CD8-positive, alpha-beta memory T cell (primary cell): ENCODE data around the gene GPLD1. TPM values are rescaled to one million over a fixed set of nuclear protein-coding genes. Genes with fewer than 3 reads are reported as not detected.

Source experiments
- CTCF ChIA-PET: fragments of 350-600 bp; sonication (Branson Sonifier 250); formaldehyde crosslinking; loops from one replicate; lab custom pipeline; 2021; ENCODE audit warnings: antibody characterized with exemption; lab: Charles Lee
- POLR2A ChIA-PET: fragments of 350-600 bp; sonication (Branson Sonifier 250); formaldehyde crosslinking; loops from one replicate; lab custom pipeline; 2021; ENCODE audit warnings: antibody characterized with exemption; lab: Charles Lee
- DNase-seq, 5 donors: peaks; one replicate each; pipeline versions ENCODE4 v3.0.0 to v3.0.0-alpha.2; 2020 to 2022; ENCODE audit warnings: mixed read lengths in 1 of 5
- H3K27ac ChIP-seq: one replicate; pipeline ENCODE4 v1.7.0; 2013; ENCODE audit warnings: low read depth, mild to moderate bottlenecking, low read length, moderate library complexity
- H3K27me3 ChIP-seq: 2 replicates; pipeline ENCODE4 v1.7.0; 2013; ENCODE audit warnings: low read length, mild to moderate bottlenecking; ENCODE audit not compliant: insufficient read depth, poor library complexity, severe bottlenecking
- H3K36me3 ChIP-seq: 2 replicates; pipeline ENCODE4 v1.7.0; 2013; ENCODE audit warnings: mild to moderate bottlenecking, low read length, moderate library complexity; ENCODE audit not compliant: insufficient read depth
- H3K4me1 ChIP-seq: 2 replicates; pipeline ENCODE4 v1.7.0; 2013; ENCODE audit warnings: mild to moderate bottlenecking, low read length, moderate library complexity; ENCODE audit not compliant: insufficient read depth
- H3K4me3 ChIP-seq: 2 replicates; pipeline ENCODE4 v1.7.0; 2013; ENCODE audit warnings: mild to moderate bottlenecking, low read length
- H3K9me3 ChIP-seq: 2 replicates; pipeline ENCODE4 v1.7.0; 2013; ENCODE audit warnings: mild to moderate bottlenecking, low read length
- H3K27ac Mint-ChIP-seq, 8 donors: one replicate each; pipeline ENCODE4 v1.8.0; 2020 to 2021; ENCODE audit warnings: mixed read lengths in 8 of 8, mild to moderate bottlenecking in 6 of 8, inconsistent platforms in 3 of 8, moderate library complexity in 3 of 8
- H3K27me3 Mint-ChIP-seq, 2 donors: one replicate each; pipeline ENCODE4 v1.8.0; 2020 to 2021; ENCODE audit warnings: mixed read lengths in 2 of 2, mild to moderate bottlenecking in 1 of 2, moderate library complexity in 1 of 2
- H3K36me3 Mint-ChIP-seq, 3 donors: one replicate each; pipeline ENCODE4 v1.8.0; 2020 to 2021; ENCODE audit warnings: mixed read lengths in 3 of 3, inconsistent platforms in 1 of 3, mild to moderate bottlenecking in 1 of 3
- H3K4me1 Mint-ChIP-seq, 3 donors: one replicate each; pipeline ENCODE4 v1.8.0; 2020 to 2021; ENCODE audit warnings: mixed read lengths in 3 of 3, inconsistent platforms in 1 of 3, mild to moderate bottlenecking in 1 of 3
- H3K4me3 Mint-ChIP-seq, 7 donors: one replicate each; pipeline ENCODE4 v1.8.0; 2020 to 2021; ENCODE audit warnings: mixed read lengths in 7 of 7, mild to moderate bottlenecking in 6 of 7, moderate library complexity in 4 of 7, inconsistent platforms in 2 of 7
- H3K9me3 Mint-ChIP-seq, 5 donors: one replicate each; pipeline ENCODE4 v1.8.0; 2020 to 2022; ENCODE audit warnings: mixed read lengths in 5 of 5, mild to moderate bottlenecking in 3 of 5, moderate library complexity in 2 of 5, inconsistent platforms in 1 of 5
- polyA plus RNA-seq: library from polyadenylated mRNA; unstranded; fragments of 300-500 nt; fragmentation: Illumina TruSeq; gene quantifications from one replicate; pipeline ENCODE4 v1.2.3, GENCODE V29; 2021
- total RNA-seq, 2 experiments: library from RNA; stranded (reverse); gene quantifications; one replicate each; pipeline ENCODE4 v1.2.3, GENCODE V29; 2021

GPLD1 gene
- total and polyA plus RNA-seq, 3 experiments from 2014 or later = 0.35 to 0.64 (median 0.46) TPM

DNA sequence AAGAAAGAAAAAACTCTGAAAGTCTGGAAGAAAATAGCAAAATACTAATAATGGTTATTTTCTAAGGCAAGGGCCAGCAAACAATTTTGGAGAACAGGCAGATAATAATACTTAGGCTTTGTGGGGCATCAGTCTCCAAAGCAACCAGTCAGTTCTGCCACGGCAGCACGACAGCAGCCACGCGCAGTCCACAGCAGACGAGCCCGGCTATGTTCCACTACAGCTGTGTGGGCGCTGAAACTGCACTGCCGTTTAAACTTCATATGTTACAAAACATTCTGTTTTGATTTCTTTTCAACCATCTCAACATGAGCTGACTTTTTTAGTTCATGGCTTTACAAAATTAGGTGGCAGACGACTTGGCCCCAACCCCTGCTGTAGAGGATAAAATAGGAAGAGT, 56.8 kb downstream of the GPLD1 start:
- CTCF ChIA-PET = interaction anchor here (0.9 to 1.2 kb wide), 3 partner anchors 41 to 148 kb away, joined by 3 to 4 read pairs (median 3); no protein-coding TSS in a partner anchor
- H3K27me3 Mint-ChIP-seq = no peaks in the 10 kb centered on the region
- H3K36me3 Mint-ChIP-seq = peaks cover 7 to 8% (median 8%) of the 10 kb centered on the region in 3 donors
- H3K27ac Mint-ChIP-seq = no peak overlapping the region
- no peak overlapping the region for H3K4me3 Mint-ChIP-seq
- no peaks in the 10 kb centered on the region for H3K4me1 ChIP-seq
- no peaks in the 10 kb centered on the region for H3K9me3 Mint-ChIP-seq
- no peak overlapping the region for H3K27ac ChIP-seq
- DNase-seq = no peak
- POLR2A ChIA-PET = no interaction called here
- no peaks in the 10 kb centered on the region for H3K27me3 ChIP-seq
- no peaks in the 10 kb centered on the region for H3K4me1 Mint-ChIP-seq
- no peaks in the 10 kb centered on the region for H3K9me3 ChIP-seq
- H3K4me3 ChIP-seq = no peak overlapping the region
- no peaks in the 10 kb centered on the region for H3K36me3 ChIP-seq

DNA sequence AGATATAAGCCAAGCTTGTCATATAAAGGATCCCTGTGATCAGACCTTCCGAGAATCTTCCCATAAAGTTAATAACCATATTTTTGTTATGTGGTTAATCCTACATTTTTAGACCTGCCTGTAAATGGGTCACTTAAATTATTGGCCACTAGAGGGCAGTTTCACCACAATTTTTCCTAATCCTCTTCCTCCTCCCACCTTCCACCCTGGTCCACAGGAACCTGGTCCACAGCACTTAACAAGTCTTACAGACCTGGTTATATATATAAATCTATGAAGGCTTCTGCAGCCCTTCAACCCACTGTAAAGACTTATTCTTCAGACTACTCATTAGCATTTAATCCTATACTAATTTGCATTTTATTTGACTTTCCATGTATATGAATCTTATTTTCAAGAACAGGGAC, 58.3 kb downstream of the GPLD1 start:
- no peaks in the 10 kb centered on the region for H3K36me3 ChIP-seq
- Mint-ChIP-seq H3K9me3 (no peaks in the 10 kb centered on the region), H3K36me3 (peaks cover 0 to 20% (median 3%) of the 10 kb centered on the region in 3 donors), H3K27ac (no peak overlapping the region), H3K27me3 (no peaks in the 10 kb centered on the region), H3K4me1 (no peaks in the 10 kb centered on the region), H3K4me3 (no peak overlapping the region)
- no peak overlapping the region for H3K4me3 ChIP-seq
- no peak overlapping the region for H3K27ac ChIP-seq
- H3K4me1 ChIP-seq = no peaks in the 10 kb centered on the region
- CTCF ChIA-PET = interaction anchor here (0.7 to 2.4 kb wide), 7 partner anchors 9 to 335 kb away, joined by 3 to 9 read pairs (median 5); no protein-coding TSS in a partner anchor
- no peaks in the 10 kb centered on the region for H3K27me3 ChIP-seq
- H3K9me3 ChIP-seq = no peaks in the 10 kb centered on the region
- POLR2A ChIA-PET = no interaction called here
- DNase-seq = peak in 2 of 5 donors; percentile 15 to 31

DNA sequence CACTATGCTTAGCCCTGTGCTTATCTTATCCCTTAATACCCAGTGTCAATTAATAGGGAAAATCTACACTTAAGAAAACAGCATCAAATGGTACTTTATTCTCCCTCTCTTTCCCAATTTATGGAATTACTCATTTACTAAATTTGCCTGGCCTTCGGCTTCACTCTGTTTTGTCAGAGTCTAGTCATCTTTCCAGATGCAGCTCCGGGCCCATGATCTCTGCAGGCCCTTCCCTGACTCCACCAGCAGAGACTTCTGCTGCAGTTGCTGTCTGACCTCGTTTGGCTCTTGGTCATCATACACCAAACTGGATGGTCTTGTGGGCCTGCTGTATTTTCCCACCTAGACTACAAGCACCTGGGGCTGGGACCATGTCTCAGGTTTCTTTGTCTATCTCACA, 59.3 kb downstream of the GPLD1 start:
- H3K4me3 Mint-ChIP-seq = no peak overlapping the region

DNA sequence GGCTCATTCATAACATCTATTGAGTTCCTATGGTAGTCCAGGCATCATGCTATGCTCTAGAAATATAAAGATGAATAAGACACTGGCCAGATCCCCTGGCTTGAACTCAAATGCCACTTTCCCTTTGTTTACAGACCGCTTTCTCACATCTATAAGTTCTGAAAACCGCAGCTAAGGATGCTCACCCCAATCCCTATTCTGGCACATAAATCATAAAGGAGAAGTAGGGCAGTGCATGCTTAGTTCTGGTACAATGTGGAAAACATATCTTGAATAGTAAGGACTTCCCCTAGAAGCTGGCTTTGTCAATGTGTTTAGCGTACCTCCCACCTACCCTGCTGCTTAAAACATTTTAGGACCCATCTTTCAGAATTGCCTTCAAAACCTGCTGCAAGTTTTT, 60.2 kb downstream of the GPLD1 start:
- no peaks in the 10 kb centered on the region for H3K9me3 ChIP-seq
- Mint-ChIP-seq H3K4me1 (no peaks in the 10 kb centered on the region), H3K9me3 (no peaks in the 10 kb centered on the region), H3K27ac (no peak overlapping the region), H3K27me3 (no peaks in the 10 kb centered on the region), H3K4me3 (no peak overlapping the region), H3K36me3 (peaks cover 2 to 37% (median 3%) of the 10 kb centered on the region in 3 donors)
- CTCF ChIA-PET = interaction anchor here (2.0 to 2.4 kb wide), 2 partner anchors 10 to 92 kb away, joined by 8 to 9 read pairs; no protein-coding TSS in a partner anchor
- no peaks in the 10 kb centered on the region for H3K4me1 ChIP-seq
- POLR2A ChIA-PET = no interaction called here
- no peak overlapping the region for H3K4me3 ChIP-seq
- H3K27me3 ChIP-seq = no peaks in the 10 kb centered on the region
- no peaks in the 10 kb centered on the region for H3K36me3 ChIP-seq
- no peak overlapping the region for H3K27ac ChIP-seq
- DNase-seq = no peak

More for the DNA sequence above, 59.3 kb downstream of the GPLD1 start:
- Mint-ChIP-seq H3K4me1 (no peaks in the 10 kb centered on the region), H3K9me3 (no peaks in the 10 kb centered on the region), H3K27me3 (no peaks in the 10 kb centered on the region), H3K27ac (no peak overlapping the region), H3K36me3 (peaks cover 0 to 28% (median 3%) of the 10 kb centered on the region in 3 donors)
- H3K27me3 ChIP-seq = no peaks in the 10 kb centered on the region
- no peak overlapping the region for H3K27ac ChIP-seq
- H3K4me1 ChIP-seq = no peaks in the 10 kb centered on the region
- ChIA-PET POLR2A (no interaction called here), CTCF (interaction anchor here (0.7 to 2.4 kb wide), 6 partner anchors 8 to 336 kb away, joined by 3 to 9 read pairs (median 6); no protein-coding TSS in a partner anchor)
- no peaks in the 10 kb centered on the region for H3K9me3 ChIP-seq
- DNase-seq = no peak
- no peaks in the 10 kb centered on the region for H3K36me3 ChIP-seq
- no peak overlapping the region for H3K4me3 ChIP-seq

DNA sequence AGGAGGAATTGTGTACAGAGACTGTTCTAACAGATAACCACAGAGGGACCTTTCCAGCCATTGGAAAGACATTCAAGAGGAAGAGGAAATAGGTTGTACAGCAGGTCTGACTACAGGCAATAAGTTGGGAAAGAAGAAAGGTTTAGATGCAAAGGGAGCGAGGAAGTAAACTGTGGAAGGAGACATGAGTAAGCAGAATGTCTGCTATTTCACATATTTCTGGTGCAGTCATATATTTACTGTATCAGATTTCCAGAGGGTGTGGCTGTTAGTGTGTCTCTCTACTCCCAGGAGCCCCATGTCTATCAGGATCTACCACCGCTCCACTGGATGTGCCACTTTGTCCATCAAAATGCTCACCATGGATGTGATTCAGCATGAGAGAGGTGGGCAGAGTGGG, 60.8 kb downstream of the GPLD1 start:
- ChIA-PET POLR2A (no interaction called here), CTCF (no interaction called here)
- peaks cover 3% of the 10 kb centered on the region for H3K36me3 ChIP-seq
- Mint-ChIP-seq H3K36me3 (peaks cover 2 to 41% (median 3%) of the 10 kb centered on the region in 3 donors), H3K4me3 (no peak overlapping the region), H3K27me3 (no peaks in the 10 kb centered on the region), H3K27ac (peak overlapping the region in 3 of 8 donors; percentile 19 to 94 (median 53)), H3K9me3 (no peaks in the 10 kb centered on the region), H3K4me1 (no peaks in the 10 kb centered on the region)
- no peak overlapping the region for H3K27ac ChIP-seq
- no peaks in the 10 kb centered on the region for H3K4me1 ChIP-seq
- no peaks in the 10 kb centered on the region for H3K9me3 ChIP-seq
- no peak for DNase-seq
- H3K4me3 ChIP-seq = no peak overlapping the region
- no peaks in the 10 kb centered on the region for H3K27me3 ChIP-seq

DNA sequence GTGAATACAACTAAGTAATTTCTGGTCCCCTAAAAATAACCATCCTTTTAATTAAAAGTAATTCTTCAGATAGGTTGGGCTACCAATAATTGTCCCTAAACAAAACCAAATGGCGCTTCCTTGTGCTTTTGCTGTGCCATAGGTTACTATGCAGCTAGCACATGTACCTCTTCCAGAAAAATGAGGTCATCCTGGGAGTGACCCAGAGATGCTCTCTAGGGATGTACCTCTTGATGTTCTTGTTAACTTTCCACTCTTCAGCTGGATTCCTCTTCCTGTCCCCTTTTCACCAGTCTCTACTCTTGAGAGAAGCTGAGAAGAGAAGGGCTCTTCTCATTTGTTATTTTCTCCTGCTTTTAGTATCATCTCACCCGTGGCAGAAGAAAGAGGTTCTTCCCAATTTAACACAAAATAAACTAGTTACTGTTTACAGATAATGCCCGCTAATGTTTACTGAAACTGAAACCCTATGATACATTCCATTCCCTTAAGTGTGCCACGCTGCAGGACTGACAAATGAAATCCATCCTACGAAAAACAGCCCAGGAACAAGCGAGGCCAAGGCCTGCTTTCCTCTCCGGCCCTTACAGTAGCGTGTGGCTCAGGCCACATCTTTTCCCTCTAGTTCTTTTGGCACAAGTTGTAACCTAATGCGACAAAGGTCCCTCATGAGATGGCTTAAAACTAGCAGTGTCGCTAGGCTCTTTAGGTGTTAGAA, 62.5 kb downstream of the GPLD1 start:
- POLR2A ChIA-PET = interaction anchor here (0.6 to 0.7 kb wide), 2 partner anchors 28 to 31 kb away, joined by 4 to 9 read pairs; no protein-coding TSS in a partner anchor

DNA sequence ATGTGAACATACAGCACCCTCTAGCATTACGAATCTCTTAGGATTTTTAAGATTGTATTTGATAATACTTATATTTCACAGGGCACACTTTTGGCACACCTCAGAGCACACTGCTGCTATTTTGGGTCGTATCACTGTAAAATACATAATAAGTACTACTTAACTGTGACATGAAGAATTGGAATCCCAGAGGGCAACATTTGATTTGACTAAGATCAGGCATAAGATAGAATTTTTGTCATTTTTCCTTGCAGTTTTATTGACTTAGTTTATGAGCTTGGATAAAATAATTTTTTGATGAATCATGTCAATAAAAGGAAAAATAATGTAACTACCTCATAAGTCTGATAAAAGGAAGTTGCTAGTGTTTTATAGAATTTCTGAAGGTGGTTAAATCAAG, 64.3 kb downstream of the GPLD1 start:
- Histone ChIP-seq H3K4me1 (no peaks in the 10 kb centered on the region), H3K27ac (no peak overlapping the region), H3K36me3 (peaks cover 27% of the 10 kb centered on the region), H3K9me3 (no peaks in the 10 kb centered on the region), H3K4me3 (no peak overlapping the region), H3K27me3 (no peaks in the 10 kb centered on the region)
- Mint-ChIP-seq H3K4me3 (no peak overlapping the region), H3K27me3 (no peaks in the 10 kb centered on the region), H3K9me3 (no peaks in the 10 kb centered on the region), H3K27ac (no peak overlapping the region), H3K4me1 (no peaks in the 10 kb centered on the region), H3K36me3 (peaks cover 1 to 73% (median 17%) of the 10 kb centered on the region in 3 donors)
- no peak for DNase-seq
- CTCF ChIA-PET = interaction anchor here (1.4 kb wide), 1 partner anchor 96 kb away, joined by 4 read pairs; no protein-coding TSS in a partner anchor
- POLR2A ChIA-PET = no interaction called here

More for the DNA sequence above, 62.5 kb downstream of the GPLD1 start:
- DNase-seq = no peak
- H3K4me1 ChIP-seq = no peaks in the 10 kb centered on the region
- H3K9me3 ChIP-seq = no peaks in the 10 kb centered on the region
- Mint-ChIP-seq H3K27ac (peak overlapping the region in 3 of 8 donors; percentile 23 to 47 (median 32)), H3K36me3 (peaks cover 0 to 56% (median 6%) of the 10 kb centered on the region in 3 donors), H3K27me3 (no peaks in the 10 kb centered on the region), H3K4me3 (no peak overlapping the region), H3K4me1 (no peaks in the 10 kb centered on the region), H3K9me3 (no peaks in the 10 kb centered on the region)
- no peak overlapping the region for H3K4me3 ChIP-seq
- no peak overlapping the region for H3K27ac ChIP-seq
- peaks cover 12% of the 10 kb centered on the region for H3K36me3 ChIP-seq
- H3K27me3 ChIP-seq = no peaks in the 10 kb centered on the region
- CTCF ChIA-PET = no interaction called here

DNA sequence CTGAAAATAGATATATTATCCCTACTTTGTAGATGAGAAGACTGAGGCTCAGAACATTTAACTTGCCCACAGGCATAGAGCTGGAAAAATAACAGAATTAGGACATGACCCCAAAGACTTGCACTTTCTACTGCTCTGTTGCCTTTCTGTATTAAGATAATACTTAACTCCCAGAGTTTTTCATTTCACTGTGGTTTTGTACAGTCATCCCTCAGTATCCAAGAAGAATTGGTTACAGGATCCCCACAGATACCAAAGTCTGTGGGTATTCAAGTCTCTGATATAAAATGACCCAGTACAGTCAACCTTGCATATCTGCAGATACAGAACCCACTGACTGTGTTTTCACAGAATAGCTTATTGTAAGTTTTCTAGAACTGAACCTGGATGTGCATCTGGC, 69.9 kb downstream of the GPLD1 start:
- Mint-ChIP-seq H3K27ac (no peak overlapping the region), H3K9me3 (no peaks in the 10 kb centered on the region), H3K27me3 (no peaks in the 10 kb centered on the region), H3K4me3 (no peak overlapping the region), H3K36me3 (peaks cover 9 to 87% (median 28%) of the 10 kb centered on the region in 3 donors), H3K4me1 (no peaks in the 10 kb centered on the region)
- Histone ChIP-seq H3K4me3 (no peak overlapping the region), H3K27me3 (no peaks in the 10 kb centered on the region), H3K36me3 (peaks cover 54% of the 10 kb centered on the region), H3K9me3 (no peaks in the 10 kb centered on the region), H3K4me1 (no peaks in the 10 kb centered on the region), H3K27ac (no peak overlapping the region)
- ChIA-PET POLR2A (no interaction called here), CTCF (no interaction called here)
- no peak for DNase-seq
